Measurements from ENCODE around the gene MYBL2.

- TF ChIP-seq EP300 (IDR thresholded peaks at IDR 0.05) (no peak), POLR2A (IDR thresholded peaks at IDR 0.05; ENCODE audit: low read depth) (no peak)
- TF ChIP-seq, protein P1, sequence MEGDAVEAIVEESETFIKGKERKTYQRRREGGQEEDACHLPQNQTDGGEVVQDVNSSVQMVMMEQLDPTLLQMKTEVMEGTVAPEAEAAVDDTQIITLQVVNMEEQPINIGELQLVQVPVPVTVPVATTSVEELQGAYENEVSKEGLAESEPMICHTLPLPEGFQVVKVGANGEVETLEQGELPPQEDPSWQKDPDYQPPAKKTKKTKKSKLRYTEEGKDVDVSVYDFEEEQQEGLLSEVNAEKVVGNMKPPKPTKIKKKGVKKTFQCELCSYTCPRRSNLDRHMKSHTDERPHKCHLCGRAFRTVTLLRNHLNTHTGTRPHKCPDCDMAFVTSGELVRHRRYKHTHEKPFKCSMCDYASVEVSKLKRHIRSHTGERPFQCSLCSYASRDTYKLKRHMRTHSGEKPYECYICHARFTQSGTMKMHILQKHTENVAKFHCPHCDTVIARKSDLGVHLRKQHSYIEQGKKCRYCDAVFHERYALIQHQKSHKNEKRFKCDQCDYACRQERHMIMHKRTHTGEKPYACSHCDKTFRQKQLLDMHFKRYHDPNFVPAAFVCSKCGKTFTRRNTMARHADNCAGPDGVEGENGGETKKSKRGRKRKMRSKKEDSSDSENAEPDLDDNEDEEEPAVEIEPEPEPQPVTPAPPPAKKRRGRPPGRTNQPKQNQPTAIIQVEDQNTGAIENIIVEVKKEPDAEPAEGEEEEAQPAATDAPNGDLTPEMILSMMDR (IDR thresholded peaks at IDR 0.05), result no peak
These were observed 9.5 kb downstream of the MYBL2 start for GRCh38 chr20:43676368-43676767.
